Ovary (tissue), 3 donors: ENCODE results near the gene KLLN.

Experiments used
- EP300 ChIP-seq: sonication (generic); formaldehyde crosslinking; IDR thresholded peaks from one replicate; pipeline ENCODE4 v1.6.1; 2017; ENCODE audit warnings: antibody characterized with exemption
- POLR2A ChIP-seq: fragments of 450-650 bp; IDR thresholded peaks from one replicate; pipeline ENCODE4 v1.6.1; 2017; ENCODE audit warnings: antibody characterized with exemption, mild to moderate bottlenecking, moderate library complexity
- TF ChIP-seq, protein P1 (sequence below), 3 donors: fragments of 450-650 bp in 2 of 3; fragments of 200-600 bp in 1 of 3; IDR thresholded peaks; one replicate each; pipeline versions ENCODE4 v1.5.1 to v1.8.0; 2016 to 2022; ENCODE audit warnings: antibody characterized with exemption in 3 of 3, mild to moderate bottlenecking in 1 of 3
- donor health status: DM: no; HTN: no; CAD: no.

GRCh38 chr10:87852089-87852488, 11.2 kb downstream of the KLLN start:
- TF ChIP-seq, protein P1, sequence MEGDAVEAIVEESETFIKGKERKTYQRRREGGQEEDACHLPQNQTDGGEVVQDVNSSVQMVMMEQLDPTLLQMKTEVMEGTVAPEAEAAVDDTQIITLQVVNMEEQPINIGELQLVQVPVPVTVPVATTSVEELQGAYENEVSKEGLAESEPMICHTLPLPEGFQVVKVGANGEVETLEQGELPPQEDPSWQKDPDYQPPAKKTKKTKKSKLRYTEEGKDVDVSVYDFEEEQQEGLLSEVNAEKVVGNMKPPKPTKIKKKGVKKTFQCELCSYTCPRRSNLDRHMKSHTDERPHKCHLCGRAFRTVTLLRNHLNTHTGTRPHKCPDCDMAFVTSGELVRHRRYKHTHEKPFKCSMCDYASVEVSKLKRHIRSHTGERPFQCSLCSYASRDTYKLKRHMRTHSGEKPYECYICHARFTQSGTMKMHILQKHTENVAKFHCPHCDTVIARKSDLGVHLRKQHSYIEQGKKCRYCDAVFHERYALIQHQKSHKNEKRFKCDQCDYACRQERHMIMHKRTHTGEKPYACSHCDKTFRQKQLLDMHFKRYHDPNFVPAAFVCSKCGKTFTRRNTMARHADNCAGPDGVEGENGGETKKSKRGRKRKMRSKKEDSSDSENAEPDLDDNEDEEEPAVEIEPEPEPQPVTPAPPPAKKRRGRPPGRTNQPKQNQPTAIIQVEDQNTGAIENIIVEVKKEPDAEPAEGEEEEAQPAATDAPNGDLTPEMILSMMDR (IDR thresholded peaks at IDR 0.05) = no peak
- TF ChIP-seq EP300 = no peak
- no peak for TF ChIP-seq POLR2A
